DMS 273 (cell line): ENCODE measurements around the gene MAOA.
"Not testable (repeated sequence)": the region's sequence is repeated elsewhere in the genome, so short reads cannot be mapped to it uniquely, and the experiment has no call there.

Experiments
- DNase-seq: peaks from one replicate; lab custom pipeline; 2025; ENCODE audit not compliant: unreplicated experiment; lab: John Stamatoyannopoulos, UW

MAOA gene

GRCh38 chrX:43716144-43716543 is 60.0 kb downstream of the MAOA start:
- no peak for DNase-seq

DNA sequence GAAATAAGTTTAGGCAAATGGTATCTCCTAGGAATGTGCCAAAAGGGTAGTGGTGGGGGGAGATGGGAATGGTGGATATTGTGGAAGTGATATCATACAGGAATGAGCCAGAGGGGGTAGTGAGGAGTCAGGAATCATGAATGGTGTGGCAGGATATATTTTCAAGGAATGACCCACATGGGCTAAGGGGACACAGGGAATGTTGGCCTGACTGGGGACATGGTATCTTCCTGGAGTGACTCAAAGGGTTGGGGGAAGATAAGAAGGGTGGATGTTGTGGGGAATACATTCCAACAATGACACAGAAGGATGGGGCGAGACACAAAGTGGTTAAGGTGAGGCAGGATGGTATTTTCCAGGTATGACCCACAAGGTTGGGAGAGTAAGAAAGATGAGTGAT is 60.6 kb downstream of the MAOA start:
- no peak for DNase-seq

DNA sequence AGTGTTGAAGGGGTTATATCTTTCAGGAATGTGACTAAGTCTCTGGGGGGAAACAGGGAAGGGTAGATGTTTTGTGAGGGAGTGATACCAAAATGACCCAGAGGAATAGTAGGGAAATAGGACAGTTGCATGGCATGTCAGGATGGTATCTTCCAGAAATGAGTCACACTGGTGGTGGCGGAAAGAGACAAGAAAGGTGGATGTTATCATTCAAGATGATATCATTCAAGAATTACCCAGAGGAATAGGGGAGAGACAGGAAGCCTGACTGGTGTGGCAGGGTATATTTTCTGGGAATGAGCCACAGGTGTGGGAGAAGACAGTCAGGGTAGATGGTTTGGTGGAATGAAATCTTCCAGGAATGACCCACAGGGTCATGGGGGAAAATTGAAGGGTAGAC is 61.1 kb downstream of the MAOA start:
- no peak for DNase-seq

- no peak for DNase-seq
These were observed 62.0 kb downstream of the MAOA start for GRCh38 chrX:43718081-43718480.

DNA sequence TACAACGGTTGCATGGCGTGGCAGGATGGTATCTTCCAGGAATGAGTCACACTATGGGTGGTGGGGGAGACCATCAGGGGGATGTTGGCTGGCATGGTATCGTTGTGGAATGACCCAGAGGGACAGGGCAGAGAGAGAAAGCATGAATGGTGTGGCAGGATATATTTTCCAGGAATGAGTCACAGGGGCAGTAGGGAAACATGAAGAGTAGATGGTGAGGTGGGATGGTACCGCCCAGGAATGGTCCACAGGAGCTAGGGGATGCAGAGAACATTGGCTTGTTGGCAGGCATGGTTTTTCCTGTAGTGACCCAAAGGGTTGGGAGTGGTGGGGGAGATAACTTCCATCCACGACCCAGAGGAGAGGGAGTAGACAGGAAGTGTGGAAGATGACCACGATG is 62.4 kb downstream of the MAOA start:
- DNase-seq = no peak

DNA sequence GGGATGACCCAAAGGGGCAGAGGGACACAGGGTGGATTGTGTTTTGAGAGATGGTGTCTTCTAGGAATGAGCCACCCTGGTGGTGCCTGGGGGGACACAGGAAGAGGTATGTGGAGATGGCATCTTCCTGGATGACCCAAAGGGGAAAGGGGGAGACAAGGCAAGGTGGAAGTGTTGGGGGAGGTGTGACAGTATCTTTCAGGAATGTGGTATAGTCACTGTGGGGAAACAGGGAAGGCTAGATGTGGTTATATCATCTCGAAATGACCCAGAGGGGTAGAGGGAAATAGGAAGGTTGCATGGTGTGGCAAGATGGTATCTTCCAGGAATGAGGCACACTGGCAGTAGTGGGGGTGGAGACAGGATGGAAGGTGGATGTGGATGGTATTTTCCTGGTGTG is 62.9 kb downstream of the MAOA start:
- DNase-seq = no peak

DNA sequence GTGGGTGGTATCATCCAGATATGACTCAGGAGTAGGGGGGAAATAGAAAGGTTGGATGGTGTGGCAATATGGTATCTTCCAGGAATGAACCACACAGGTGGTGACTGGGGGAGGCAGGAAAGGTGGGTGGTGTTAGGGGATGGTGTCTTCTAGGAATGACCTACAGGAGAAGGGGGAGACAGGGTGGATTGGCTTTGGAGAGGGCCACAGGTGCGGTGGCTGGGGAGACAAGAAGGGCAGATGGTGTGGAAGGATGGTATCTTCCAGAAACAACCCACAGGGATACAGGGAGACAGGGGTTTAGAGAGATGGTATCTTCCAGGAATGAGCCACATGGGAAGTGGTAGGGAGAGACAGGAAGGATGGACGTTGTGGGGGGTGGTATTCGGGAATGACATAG is 64.0 kb downstream of the MAOA start:
- no peak for DNase-seq

DNA sequence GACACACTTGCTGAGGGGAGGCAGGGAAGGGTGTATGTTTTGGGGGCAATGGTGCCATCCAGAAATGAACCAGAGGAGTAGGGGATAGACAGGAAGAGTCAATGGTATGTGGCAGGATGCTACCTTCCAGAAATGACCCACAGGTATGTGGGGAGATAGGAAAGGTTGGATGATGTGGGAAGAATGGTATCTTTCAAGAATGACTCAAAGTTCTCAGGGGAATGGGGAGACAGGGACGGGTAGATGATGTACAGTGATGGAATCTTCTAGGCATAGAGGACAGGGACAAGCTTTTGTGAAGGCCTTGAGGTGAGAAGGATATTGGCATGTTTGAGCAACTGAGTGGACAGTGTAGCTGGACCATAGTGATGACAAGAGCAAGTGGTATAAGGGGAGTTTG is 64.9 kb downstream of the MAOA start:
- no peak for DNase-seq

DNA sequence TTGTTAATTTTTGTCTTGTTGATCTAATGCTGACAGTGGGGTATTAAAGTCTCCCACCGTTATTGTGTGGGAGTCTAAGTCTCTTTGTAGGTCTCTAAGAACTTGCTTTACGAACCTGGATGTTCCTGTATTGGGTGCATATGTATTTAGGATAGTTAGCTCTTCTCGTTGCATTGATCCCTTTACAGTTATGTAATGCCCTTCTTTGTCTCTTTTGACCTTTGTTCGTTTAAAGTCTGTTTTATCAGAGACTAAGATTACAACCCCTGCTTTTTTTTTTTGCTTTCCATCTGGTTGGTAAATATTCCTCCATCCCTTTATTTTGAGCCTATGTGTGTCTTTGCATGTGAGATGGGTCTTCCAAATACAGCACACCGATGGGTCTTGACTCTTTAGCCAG is 69.1 kb downstream of the MAOA start:
- DNase-seq = not testable (repeated sequence)

GRCh38 chrX:43727254-43727653 is 71.2 kb downstream of the MAOA start:
- not testable (repeated sequence) for DNase-seq

DNA sequence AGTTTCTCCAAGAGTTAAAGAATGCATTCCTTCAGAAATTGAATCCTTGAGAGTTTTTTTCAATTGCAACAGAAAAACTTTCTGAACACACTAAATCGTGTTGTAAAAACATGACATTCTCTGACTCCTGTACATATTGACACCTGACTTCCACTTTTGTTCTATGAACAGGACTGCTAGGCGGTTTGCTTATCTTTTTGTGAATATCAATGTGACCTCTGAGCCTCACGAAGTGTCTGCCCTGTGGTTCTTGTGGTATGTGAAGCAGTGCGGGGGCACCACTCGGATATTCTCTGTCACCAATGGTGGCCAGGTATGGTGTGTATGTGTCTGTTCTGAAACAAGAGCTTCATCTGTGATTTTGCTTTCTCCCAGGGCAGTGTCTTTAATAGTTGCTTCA is 71.9 kb downstream of the MAOA start:
- no peak for DNase-seq

GRCh38 chrX:43728966-43729365 is 72.9 kb downstream of the MAOA start:
- DNase-seq = no peak

GRCh38 chrX:43731086-43731485 is 75.0 kb downstream of the MAOA start:
- DNase-seq = no peak

DNA sequence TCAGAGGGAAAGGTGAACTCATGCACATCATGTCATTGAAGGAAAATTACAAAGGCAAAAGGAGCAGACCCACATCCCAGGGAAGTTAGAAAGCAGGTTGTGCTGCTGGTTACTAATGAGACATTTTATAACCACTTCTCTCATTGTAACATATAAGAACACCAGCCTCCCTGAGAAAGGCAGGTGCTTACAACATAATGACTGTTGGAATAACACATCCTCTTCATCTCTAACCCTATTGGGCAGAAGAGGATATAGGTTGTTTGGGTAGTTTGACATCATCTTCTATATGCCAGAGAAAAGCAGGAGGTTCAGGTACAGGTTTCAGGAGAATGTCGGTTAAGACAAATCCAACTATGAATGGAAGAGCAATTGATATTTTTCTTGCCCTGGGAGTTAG is 77.6 kb downstream of the MAOA start:
- DNase-seq = no peak

GRCh38 chrX:43734444-43734843 is 78.3 kb downstream of the MAOA start:
- no peak for DNase-seq

DNA sequence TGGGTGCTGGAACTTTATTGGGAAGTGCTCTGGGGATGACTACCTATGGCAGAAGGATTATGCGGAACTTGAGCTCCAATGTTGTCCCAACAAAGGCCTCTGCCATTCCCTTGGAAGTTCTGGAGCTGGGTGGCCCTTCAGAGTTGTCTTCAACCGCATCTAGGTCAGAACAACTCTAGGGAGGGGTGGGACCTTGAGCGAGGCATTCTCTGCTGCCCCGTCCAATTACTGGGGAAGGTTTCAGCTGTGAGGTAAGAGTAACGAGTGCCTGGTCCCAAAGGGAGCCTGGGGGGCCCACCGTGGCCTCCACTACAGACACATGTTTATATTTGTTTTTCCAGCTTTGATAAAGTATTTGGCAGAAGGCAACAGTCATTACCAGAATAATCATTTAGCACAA is 79.4 kb downstream of the MAOA start:
- no peak for DNase-seq

DNA sequence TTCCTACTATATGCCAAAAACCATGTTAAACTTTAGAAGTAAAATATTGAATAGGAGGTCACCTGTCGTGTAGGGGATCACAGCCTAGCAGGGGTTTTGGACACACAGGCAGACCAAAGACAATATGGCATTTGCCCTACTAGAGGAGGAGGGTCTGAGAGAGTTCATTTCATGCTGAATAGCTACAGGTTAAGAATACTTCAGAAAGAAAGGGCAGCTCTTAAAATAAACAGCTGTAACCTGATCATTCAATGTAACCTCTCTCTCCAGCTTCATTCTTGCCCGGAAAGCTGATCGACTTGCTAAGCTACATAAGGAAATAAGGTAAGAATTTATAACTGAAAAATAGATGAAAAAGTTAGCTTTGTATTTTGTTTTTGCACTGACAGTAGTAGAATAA is 79.9 kb downstream of the MAOA start:
- DNase-seq = no peak

DNA sequence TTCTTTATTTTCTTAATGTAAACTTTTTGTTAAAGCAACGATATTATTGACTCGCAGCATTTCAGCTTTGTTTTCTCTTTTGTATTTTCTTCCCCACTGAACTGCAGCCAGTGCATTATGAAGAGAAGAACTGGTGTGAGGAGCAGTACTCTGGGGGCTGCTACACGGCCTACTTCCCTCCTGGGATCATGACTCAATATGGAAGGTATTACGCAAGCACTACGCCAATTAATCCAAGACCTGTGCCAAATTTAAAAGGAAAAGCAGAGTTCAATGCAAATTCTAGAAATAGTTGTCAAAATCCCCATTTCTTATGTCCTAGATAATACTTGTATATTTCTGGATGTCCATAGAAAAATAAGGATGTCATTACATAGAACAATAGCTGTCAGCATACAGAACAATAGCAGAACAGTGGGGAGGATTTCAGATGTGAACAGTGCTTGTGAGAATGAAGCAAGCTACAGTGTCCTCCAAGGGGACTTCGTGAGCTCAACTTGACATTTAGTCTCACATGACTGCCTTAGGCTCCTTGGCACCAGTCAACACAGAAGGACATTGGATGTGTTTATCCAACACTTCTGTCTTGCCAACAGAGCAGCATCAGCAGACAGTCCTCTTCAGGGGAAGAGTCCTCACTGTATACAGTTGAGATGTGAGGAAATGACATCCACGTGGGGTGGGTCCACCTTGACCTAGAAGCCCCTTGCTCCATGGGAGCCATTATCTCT is 85.9 kb downstream of the MAOA start:
- no peak for DNase-seq

DNA sequence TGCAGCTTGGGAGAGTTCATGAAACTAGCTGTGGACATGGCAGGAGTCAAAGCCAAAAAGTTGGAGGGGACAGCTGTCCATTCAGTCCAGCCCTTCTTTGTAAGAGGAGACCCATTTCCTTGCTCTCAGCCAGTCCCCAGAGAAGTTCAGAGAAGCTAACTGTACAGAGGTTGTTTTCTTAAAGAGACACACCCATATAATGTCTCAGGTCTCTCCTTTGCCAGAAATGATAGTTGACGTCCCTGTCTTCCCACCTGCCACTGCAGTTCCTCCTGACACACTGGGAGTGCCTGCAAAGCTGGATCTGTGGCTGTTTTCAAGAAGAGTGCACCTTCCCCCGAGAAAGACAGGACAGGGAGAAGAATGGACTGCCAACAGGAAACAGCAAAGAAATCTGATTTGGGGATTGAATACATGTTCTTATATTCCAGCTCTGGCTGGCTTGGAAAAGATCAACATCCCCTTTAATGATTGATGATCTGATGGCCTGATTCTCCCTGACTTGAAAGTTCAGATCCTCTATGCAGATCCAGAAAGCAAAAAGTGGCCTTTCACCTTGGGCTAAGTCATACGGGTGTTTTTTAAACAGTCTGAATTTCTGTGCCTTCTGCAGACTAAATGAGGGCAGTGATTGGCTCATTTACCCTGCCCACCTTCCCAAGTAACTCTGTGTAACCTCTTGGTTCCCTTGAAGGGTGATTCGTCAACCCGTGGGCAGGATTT is 87.2 kb downstream of the MAOA start:
- no peak for DNase-seq

GRCh38 chrX:43744284-43744683 is 88.2 kb downstream of the MAOA start:
- no peak for DNase-seq

GRCh38 chrX:43745938-43746721 is 90.0 kb downstream of the MAOA start:
- DNase-seq = no peak

- no peak for DNase-seq
These were observed 91.4 kb downstream of the MAOA start for GRCh38 chrX:43747476-43747875.
